ENCODE data around the gene DLGAP1.
"Not testable (repeated sequence)": the region's sequence is repeated elsewhere in the genome, so short reads cannot be mapped to it uniquely, and the experiment has no call there.

The DLGAP1 gene

GRCh38 chr18:3704556-3705344 is 750.4 kb downstream of the DLGAP1 start:
- H3K4me1 ChIP-seq (ENCODE audit: control insufficient read depth in 1 of 2, insufficient read depth in 2 of 2, low read length in 2 of 2): peaks cover 1 to 16% of the 10 kb centered on the region in 2 donors
- no peak overlapping the region for H3K9ac ChIP-seq (ENCODE audit: low read depth in 1 of 2, low read length in 2 of 2)
- H3K27ac ChIP-seq (ENCODE audit: low read depth, low read length): no peak overlapping the region
- peaks cover 0 to 5% of the 10 kb centered on the region in 2 donors for H3K27me3 ChIP-seq (ENCODE audit: control insufficient read depth in 1 of 2, insufficient read depth in 2 of 2, low read length in 2 of 2)
- H3K4me3 ChIP-seq (ENCODE audit: low read depth in 1 of 2, low read length in 2 of 2): no peak overlapping the region
- H3K9me3 ChIP-seq (ENCODE audit: control insufficient read depth in 1 of 2, low read length in 2 of 2): no peaks in the 10 kb centered on the region
- no peaks in the 10 kb centered on the region for H3K36me3 ChIP-seq (ENCODE audit: control insufficient read depth in 1 of 2, insufficient read depth in 2 of 2, low read length in 2 of 2)

GRCh38 chr18:3703732-3704176 is 751.4 kb downstream of the DLGAP1 start:
- H3K4me3 ChIP-seq (ENCODE audit: low read depth in 1 of 2, low read length in 2 of 2): no peak overlapping the region
- peaks cover 0 to 8% of the 10 kb centered on the region in 2 donors for H3K4me1 ChIP-seq (ENCODE audit: control insufficient read depth in 1 of 2, insufficient read depth in 2 of 2, low read length in 2 of 2)
- peaks cover 0 to 5% of the 10 kb centered on the region in 2 donors for H3K27me3 ChIP-seq (ENCODE audit: control insufficient read depth in 1 of 2, insufficient read depth in 2 of 2, low read length in 2 of 2)
- H3K27ac ChIP-seq (ENCODE audit: low read depth, low read length): no peak overlapping the region
- no peaks in the 10 kb centered on the region for H3K36me3 ChIP-seq (ENCODE audit: control insufficient read depth in 1 of 2, insufficient read depth in 2 of 2, low read length in 2 of 2)
- H3K9ac ChIP-seq (ENCODE audit: low read depth in 1 of 2, low read length in 2 of 2): no peak overlapping the region
- no peaks in the 10 kb centered on the region for H3K9me3 ChIP-seq (ENCODE audit: control insufficient read depth in 1 of 2, low read length in 2 of 2)

GRCh38 chr18:3699707-3700567 is 755.2 kb downstream of the DLGAP1 start:
- H3K9ac ChIP-seq (ENCODE audit: low read depth in 1 of 2, low read length in 2 of 2); H3K4me1 ChIP-seq (ENCODE audit: control insufficient read depth in 1 of 2, insufficient read depth in 2 of 2, low read length in 2 of 2); H3K36me3 ChIP-seq (ENCODE audit: control insufficient read depth in 1 of 2, insufficient read depth in 2 of 2, low read length in 2 of 2); H3K4me3 ChIP-seq (ENCODE audit: low read depth in 1 of 2, low read length in 2 of 2); H3K27me3 ChIP-seq (ENCODE audit: control insufficient read depth in 1 of 2, insufficient read depth in 2 of 2, low read length in 2 of 2); H3K27ac ChIP-seq (ENCODE audit: low read depth, low read length); H3K9me3 ChIP-seq (ENCODE audit: control insufficient read depth in 1 of 2, low read length in 2 of 2): not testable (repeated sequence)

- not testable (repeated sequence) for H3K36me3 ChIP-seq (ENCODE audit: control insufficient read depth in 1 of 2, insufficient read depth in 2 of 2, low read length in 2 of 2); H3K4me3 ChIP-seq (ENCODE audit: low read depth in 1 of 2, low read length in 2 of 2); H3K27ac ChIP-seq (ENCODE audit: low read depth, low read length); H3K4me1 ChIP-seq (ENCODE audit: control insufficient read depth in 1 of 2, insufficient read depth in 2 of 2, low read length in 2 of 2); H3K9me3 ChIP-seq (ENCODE audit: control insufficient read depth in 1 of 2, low read length in 2 of 2); H3K27me3 ChIP-seq (ENCODE audit: control insufficient read depth in 1 of 2, insufficient read depth in 2 of 2, low read length in 2 of 2); H3K9ac ChIP-seq (ENCODE audit: low read depth in 1 of 2, low read length in 2 of 2)
These were observed 760.9 kb downstream of the DLGAP1 start for GRCh38 chr18:3694030-3694778.

- Histone ChIP-seq H3K4me1 (ENCODE audit: control insufficient read depth in 1 of 2, insufficient read depth in 2 of 2, low read length in 2 of 2) (peaks cover 6 to 9% of the 10 kb centered on the region in 2 donors), H3K9ac (ENCODE audit: low read depth in 1 of 2, low read length in 2 of 2) (no peak overlapping the region), H3K27me3 (ENCODE audit: control insufficient read depth in 1 of 2, insufficient read depth in 2 of 2, low read length in 2 of 2) (no peaks in the 10 kb centered on the region), H3K4me3 (ENCODE audit: low read depth in 1 of 2, low read length in 2 of 2) (no peak overlapping the region), H3K27ac (ENCODE audit: low read depth, low read length) (no peak overlapping the region), H3K36me3 (ENCODE audit: control insufficient read depth in 1 of 2, insufficient read depth in 2 of 2, low read length in 2 of 2) (no peaks in the 10 kb centered on the region), H3K9me3 (ENCODE audit: control insufficient read depth in 1 of 2, low read length in 2 of 2) (no peaks in the 10 kb centered on the region)
These were observed 761.7 kb downstream of the DLGAP1 start for GRCh38 chr18:3693410-3693809.

- Histone ChIP-seq H3K4me1 (ENCODE audit: control insufficient read depth in 1 of 2, insufficient read depth in 2 of 2, low read length in 2 of 2) (peaks cover 6 to 9% of the 10 kb centered on the region in 2 donors), H3K4me3 (ENCODE audit: low read depth in 1 of 2, low read length in 2 of 2) (no peak overlapping the region), H3K9me3 (ENCODE audit: control insufficient read depth in 1 of 2, low read length in 2 of 2) (no peaks in the 10 kb centered on the region), H3K27ac (ENCODE audit: low read depth, low read length) (no peak overlapping the region), H3K27me3 (ENCODE audit: control insufficient read depth in 1 of 2, insufficient read depth in 2 of 2, low read length in 2 of 2) (no peaks in the 10 kb centered on the region), H3K36me3 (ENCODE audit: control insufficient read depth in 1 of 2, insufficient read depth in 2 of 2, low read length in 2 of 2) (no peaks in the 10 kb centered on the region), H3K9ac (ENCODE audit: low read depth in 1 of 2, low read length in 2 of 2) (no peak overlapping the region)
These were observed 762.4 kb downstream of the DLGAP1 start for GRCh38 chr18:3692691-3693090.

GRCh38 chr18:3692113-3692621 is 762.9 kb downstream of the DLGAP1 start:
- H3K9ac ChIP-seq (ENCODE audit: low read depth in 1 of 2, low read length in 2 of 2): no peak overlapping the region
- no peaks in the 10 kb centered on the region for H3K9me3 ChIP-seq (ENCODE audit: control insufficient read depth in 1 of 2, low read length in 2 of 2)
- H3K27ac ChIP-seq (ENCODE audit: low read depth, low read length): no peak overlapping the region
- H3K27me3 ChIP-seq (ENCODE audit: control insufficient read depth in 1 of 2, insufficient read depth in 2 of 2, low read length in 2 of 2): no peaks in the 10 kb centered on the region
- no peaks in the 10 kb centered on the region for H3K36me3 ChIP-seq (ENCODE audit: control insufficient read depth in 1 of 2, insufficient read depth in 2 of 2, low read length in 2 of 2)
- H3K4me3 ChIP-seq (ENCODE audit: low read depth in 1 of 2, low read length in 2 of 2): no peak overlapping the region
- H3K4me1 ChIP-seq (ENCODE audit: control insufficient read depth in 1 of 2, insufficient read depth in 2 of 2, low read length in 2 of 2): peaks cover 6 to 9% of the 10 kb centered on the region in 2 donors

- no peak overlapping the region for H3K9ac ChIP-seq (ENCODE audit: low read depth in 1 of 2, low read length in 2 of 2)
These were observed 763.4 kb downstream of the DLGAP1 start for GRCh38 chr18:3691705-3692104.

GRCh38 chr18:3690764-3691066 is 764.4 kb downstream of the DLGAP1 start:
- Histone ChIP-seq H3K9me3 (ENCODE audit: control insufficient read depth in 1 of 2, low read length in 2 of 2) (peaks cover 0 to 6% of the 10 kb centered on the region in 2 donors), H3K36me3 (ENCODE audit: control insufficient read depth in 1 of 2, insufficient read depth in 2 of 2, low read length in 2 of 2) (no peaks in the 10 kb centered on the region), H3K27ac (ENCODE audit: low read depth, low read length) (no peak overlapping the region), H3K4me1 (ENCODE audit: control insufficient read depth in 1 of 2, insufficient read depth in 2 of 2, low read length in 2 of 2) (peaks cover 6 to 9% of the 10 kb centered on the region in 2 donors), H3K4me3 (ENCODE audit: low read depth in 1 of 2, low read length in 2 of 2) (no peak overlapping the region), H3K27me3 (ENCODE audit: control insufficient read depth in 1 of 2, insufficient read depth in 2 of 2, low read length in 2 of 2) (no peaks in the 10 kb centered on the region), H3K9ac (ENCODE audit: low read depth in 1 of 2, low read length in 2 of 2) (no peak overlapping the region)

More at GRCh38 chr18:3691705-3692104, 763.4 kb downstream of the DLGAP1 start:
- H3K27me3 ChIP-seq (ENCODE audit: control insufficient read depth in 1 of 2, insufficient read depth in 2 of 2, low read length in 2 of 2): no peaks in the 10 kb centered on the region
- H3K4me1 ChIP-seq (ENCODE audit: control insufficient read depth in 1 of 2, insufficient read depth in 2 of 2, low read length in 2 of 2): peaks cover 6 to 9% of the 10 kb centered on the region in 2 donors
- no peak overlapping the region for H3K27ac ChIP-seq (ENCODE audit: low read depth, low read length)
- H3K36me3 ChIP-seq (ENCODE audit: control insufficient read depth in 1 of 2, insufficient read depth in 2 of 2, low read length in 2 of 2): no peaks in the 10 kb centered on the region
- H3K4me3 ChIP-seq (ENCODE audit: low read depth in 1 of 2, low read length in 2 of 2): no peak overlapping the region
- peaks cover 0 to 4% of the 10 kb centered on the region in 2 donors for H3K9me3 ChIP-seq (ENCODE audit: control insufficient read depth in 1 of 2, low read length in 2 of 2)

Measured in duodenal mucosa (tissue), 2 donors.